B cell (primary cell): ENCODE results near the gene SERPINB1.
"Not testable (repeated sequence)": the region's sequence is repeated elsewhere in the genome, so short reads cannot be mapped to it uniquely, and the experiment has no call there.

Experiments used
- EZH2 ChIP-seq: IDR thresholded peaks from 2 replicates; pipeline ENCODE4 v1.6.1; 2012; ENCODE audit warnings: borderline replicate concordance, low read depth, mild to moderate bottlenecking, moderate library complexity, low read length; ENCODE audit not compliant: insufficient read depth, poor library complexity, severe bottlenecking
- TF ChIP-seq, protein P1 (sequence below): fragments of 200-600 bp; IDR thresholded peaks from one replicate; pipeline ENCODE4 v1.8.0; 2022; ENCODE audit warnings: antibody characterized with exemption, mild to moderate bottlenecking

DNA sequence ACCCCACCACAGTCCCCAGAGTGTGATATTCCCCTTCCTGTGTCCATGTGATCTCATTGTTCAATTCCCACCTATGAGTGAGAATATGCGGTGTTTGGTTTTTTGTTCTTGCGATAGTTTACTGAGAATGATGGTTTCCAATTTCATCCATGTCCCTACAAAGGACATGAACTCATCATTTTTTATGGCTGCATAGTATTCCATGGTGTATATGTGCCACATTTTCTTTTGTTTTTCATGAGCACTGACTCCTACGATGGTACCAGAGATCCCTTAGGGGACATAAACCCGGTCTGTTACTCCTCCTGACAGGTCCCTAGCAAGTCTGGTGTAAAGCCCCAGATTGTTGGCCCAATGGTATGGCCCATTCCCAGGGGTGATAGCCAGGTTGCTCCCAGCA, 40.0 kb downstream of the SERPINB1 start:
- TF ChIP-seq, protein P1, sequence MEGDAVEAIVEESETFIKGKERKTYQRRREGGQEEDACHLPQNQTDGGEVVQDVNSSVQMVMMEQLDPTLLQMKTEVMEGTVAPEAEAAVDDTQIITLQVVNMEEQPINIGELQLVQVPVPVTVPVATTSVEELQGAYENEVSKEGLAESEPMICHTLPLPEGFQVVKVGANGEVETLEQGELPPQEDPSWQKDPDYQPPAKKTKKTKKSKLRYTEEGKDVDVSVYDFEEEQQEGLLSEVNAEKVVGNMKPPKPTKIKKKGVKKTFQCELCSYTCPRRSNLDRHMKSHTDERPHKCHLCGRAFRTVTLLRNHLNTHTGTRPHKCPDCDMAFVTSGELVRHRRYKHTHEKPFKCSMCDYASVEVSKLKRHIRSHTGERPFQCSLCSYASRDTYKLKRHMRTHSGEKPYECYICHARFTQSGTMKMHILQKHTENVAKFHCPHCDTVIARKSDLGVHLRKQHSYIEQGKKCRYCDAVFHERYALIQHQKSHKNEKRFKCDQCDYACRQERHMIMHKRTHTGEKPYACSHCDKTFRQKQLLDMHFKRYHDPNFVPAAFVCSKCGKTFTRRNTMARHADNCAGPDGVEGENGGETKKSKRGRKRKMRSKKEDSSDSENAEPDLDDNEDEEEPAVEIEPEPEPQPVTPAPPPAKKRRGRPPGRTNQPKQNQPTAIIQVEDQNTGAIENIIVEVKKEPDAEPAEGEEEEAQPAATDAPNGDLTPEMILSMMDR = not testable (repeated sequence)
- not testable (repeated sequence) for TF ChIP-seq EZH2
